RWPE1 (cell line): ENCODE results near the gene CD2.

ENCODE experiments used
- CTCF ChIA-PET: fragments of 350-600 bp; sonication (Branson Sonifier 250); formaldehyde crosslinking; extraction: SDS; loops from one replicate; lab custom pipeline; 2021; lab: Yijun Ruan, JAX
- POLR2A ChIA-PET: fragments of 400-600 bp; formaldehyde crosslinking; extraction: SDS; loops from one replicate; lab custom pipeline; 2020; ENCODE audit warnings: antibody characterized with exemption; ENCODE audit not compliant: low non-redundant PET; lab: Yijun Ruan, JAX
- DNase-seq: peaks from one replicate; pipeline ENCODE4 v3.0.0; 2012; ENCODE audit warnings: low spot score
- H3K27ac ChIP-seq: fragments of 450-650 bp; 2 replicates; pipeline ENCODE4 v1.5.1; 2017
- TF ChIP-seq, protein P1 (sequence below): fragments of 450-650 bp; conservative IDR thresholded peaks from 2 replicates; pipeline ENCODE4 v1.5.1; 2017; ENCODE audit warnings: low read depth, mild to moderate bottlenecking

Gene CD2, protein sequence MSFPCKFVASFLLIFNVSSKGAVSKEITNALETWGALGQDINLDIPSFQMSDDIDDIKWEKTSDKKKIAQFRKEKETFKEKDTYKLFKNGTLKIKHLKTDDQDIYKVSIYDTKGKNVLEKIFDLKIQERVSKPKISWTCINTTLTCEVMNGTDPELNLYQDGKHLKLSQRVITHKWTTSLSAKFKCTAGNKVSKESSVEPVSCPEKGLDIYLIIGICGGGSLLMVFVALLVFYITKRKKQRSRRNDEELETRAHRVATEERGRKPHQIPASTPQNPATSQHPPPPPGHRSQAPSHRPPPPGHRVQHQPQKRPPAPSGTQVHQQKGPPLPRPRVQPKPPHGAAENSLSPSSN

DNA sequence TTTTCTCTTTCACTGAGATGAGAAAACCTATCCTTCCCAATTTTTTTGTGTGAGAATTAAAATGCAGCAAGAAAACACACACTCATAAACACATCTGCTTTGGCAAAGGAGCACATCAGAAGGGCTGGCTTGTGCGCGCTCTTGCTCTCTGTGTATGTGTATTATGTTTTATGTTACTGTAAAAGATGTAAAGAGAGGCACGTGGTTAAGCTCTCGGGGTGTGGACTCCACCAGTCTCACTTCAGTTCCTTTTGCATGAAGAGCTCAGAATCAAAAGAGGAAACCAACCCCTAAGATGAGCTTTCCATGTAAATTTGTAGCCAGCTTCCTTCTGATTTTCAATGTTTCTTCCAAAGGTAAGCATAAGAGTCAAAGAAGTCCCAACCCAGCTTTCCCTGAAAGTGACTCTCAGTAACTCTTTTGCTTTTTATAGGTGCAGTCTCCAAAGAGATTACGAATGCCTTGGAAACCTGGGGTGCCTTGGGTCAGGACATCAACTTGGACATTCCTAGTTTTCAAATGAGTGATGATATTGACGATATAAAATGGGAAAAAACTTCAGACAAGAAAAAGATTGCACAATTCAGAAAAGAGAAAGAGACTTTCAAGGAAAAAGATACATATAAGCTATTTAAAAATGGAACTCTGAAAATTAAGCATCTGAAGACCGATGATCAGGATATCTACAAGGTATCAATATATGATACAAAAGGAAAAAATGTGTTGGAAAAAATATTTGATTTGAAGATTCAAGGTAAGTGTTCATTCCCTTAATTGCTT, at the start of gene CD2:
TSS of gene CD2 (plus strand) at position 233 of the 780 bp plus-strand sequence. CDS start at position 296, 63 bp downstream.
- no peak for DNase-seq
- POLR2A ChIA-PET, result no interaction called here
- CTCF ChIA-PET, result interaction anchor here (0.7 to 1.2 kb wide), 2 partner anchors 9 to 17 kb away, joined by 3 read pairs; no protein-coding TSS in a partner anchor
- H3K27ac ChIP-seq, result no peak within 1 kb of the TSS
- TF ChIP-seq, protein P1, sequence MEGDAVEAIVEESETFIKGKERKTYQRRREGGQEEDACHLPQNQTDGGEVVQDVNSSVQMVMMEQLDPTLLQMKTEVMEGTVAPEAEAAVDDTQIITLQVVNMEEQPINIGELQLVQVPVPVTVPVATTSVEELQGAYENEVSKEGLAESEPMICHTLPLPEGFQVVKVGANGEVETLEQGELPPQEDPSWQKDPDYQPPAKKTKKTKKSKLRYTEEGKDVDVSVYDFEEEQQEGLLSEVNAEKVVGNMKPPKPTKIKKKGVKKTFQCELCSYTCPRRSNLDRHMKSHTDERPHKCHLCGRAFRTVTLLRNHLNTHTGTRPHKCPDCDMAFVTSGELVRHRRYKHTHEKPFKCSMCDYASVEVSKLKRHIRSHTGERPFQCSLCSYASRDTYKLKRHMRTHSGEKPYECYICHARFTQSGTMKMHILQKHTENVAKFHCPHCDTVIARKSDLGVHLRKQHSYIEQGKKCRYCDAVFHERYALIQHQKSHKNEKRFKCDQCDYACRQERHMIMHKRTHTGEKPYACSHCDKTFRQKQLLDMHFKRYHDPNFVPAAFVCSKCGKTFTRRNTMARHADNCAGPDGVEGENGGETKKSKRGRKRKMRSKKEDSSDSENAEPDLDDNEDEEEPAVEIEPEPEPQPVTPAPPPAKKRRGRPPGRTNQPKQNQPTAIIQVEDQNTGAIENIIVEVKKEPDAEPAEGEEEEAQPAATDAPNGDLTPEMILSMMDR, result no peak

DNA sequence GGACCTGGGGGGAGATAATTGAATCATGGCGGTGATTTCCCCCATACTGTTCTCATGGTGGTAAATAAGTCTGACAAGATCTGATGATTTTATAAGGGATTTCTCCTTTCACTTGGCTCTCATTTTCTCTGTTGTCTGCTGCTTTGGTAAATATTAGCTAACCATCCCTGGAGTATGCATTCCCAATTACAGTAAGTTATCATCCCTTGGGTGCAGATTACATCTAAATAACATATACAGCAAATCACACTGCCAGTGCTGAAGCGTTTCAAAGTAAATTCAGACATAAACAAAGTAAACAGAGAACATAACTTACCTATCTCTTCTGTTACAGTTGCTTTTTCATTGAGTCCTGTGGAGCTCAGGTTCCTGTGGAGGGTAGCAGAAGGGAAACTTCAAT, 48.1 kb upstream of the CD2 start:
- no peak overlapping the region for H3K27ac ChIP-seq
- TF ChIP-seq, protein P1, result no peak
- ChIA-PET CTCF (no interaction called here), POLR2A (no interaction called here)
- no peak for DNase-seq

DNA sequence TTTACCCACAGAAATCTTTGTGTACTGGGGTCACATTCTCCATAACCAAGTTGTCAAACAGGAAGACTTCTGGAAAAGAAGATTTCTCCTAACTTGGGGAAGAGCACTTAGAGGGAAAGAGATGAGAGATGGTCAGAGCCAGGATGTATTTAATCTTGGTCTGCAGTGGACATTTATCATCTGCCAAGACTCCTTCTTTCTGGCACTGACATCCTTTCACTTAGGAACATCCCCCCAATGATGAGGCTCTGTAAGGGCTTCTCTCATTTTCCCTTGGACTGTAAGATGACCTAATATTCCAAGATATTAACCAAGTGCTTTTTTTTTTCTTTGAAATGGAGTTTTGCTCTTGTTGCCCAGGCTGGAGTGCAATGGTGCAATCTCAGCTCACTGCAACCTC, 47.4 kb upstream of the CD2 start:
- TF ChIP-seq, protein P1, result no peak
- CTCF ChIA-PET, result no interaction called here
- POLR2A ChIA-PET, result no interaction called here
- H3K27ac ChIP-seq, result no peak overlapping the region
- DNase-seq, result no peak

DNA sequence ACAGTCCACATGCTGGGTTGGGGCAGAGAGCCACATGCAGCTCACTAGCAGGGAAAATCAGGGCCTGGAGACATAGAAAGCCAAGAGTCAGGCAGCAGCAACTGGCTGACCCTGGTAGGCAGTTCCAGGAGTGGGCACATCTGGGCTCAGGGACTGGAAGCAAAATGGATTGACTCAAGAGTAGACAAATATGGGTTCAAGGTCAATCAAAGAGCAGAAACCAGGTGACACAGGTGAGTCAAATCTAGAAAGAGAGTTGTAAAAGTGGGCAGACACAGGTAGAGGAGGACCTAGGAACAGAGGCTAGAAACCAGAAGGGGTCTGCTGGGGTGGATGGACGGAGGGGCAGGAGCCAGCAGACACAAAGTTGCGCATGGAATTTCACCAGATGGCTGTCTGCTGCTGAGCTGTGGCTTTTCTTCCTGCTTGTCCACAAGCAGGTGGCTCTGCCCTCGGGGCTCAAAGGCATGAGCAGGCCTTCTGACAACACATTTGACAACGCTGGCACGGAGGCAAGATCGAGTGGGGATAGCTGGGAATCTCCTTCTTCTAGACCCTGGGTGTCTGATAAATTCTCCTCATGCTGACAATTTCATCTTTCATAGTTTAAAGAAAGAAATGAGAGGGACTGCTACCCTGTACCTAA, 45.9 kb upstream of the CD2 start:
- H3K27ac ChIP-seq, result no peak overlapping the region
- ChIA-PET CTCF (interaction anchor here (0.6 kb wide), 1 partner anchor 55 kb away, joined by 3 read pairs; no protein-coding TSS in a partner anchor), POLR2A (no interaction called here)
- DNase-seq, result no peak
- TF ChIP-seq, protein P1, result no peak

DNA sequence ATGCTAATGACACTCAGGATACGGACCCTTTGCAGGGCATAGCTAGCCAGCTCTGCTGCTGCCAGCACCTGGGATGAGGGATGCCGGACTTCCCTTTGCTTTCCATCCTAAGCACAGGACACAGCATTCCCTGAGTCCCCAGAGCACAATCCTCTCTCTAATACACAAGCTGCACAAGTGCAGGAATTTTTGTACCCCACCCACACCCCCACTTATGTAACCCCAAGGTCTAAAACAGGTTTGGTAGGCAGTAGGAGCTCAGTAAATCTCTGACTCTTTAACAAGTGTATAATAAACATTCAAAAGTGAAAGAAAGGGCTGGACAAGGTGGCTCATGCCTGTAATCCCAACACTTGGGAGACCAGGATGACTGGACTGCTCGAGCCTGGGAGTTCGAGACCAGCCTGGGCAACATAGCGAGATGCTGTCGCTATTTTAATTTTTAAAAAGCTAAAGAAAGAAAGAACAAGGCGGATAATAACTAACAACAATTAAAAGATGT, 44.5 kb upstream of the CD2 start:
- POLR2A ChIA-PET, result no interaction called here
- H3K27ac ChIP-seq, result no peak overlapping the region
- DNase-seq, result no peak
- TF ChIP-seq, protein P1, result no peak
- CTCF ChIA-PET, result interaction anchor here (0.6 to 0.7 kb wide), 2 partner anchors 15 to 126 kb away, joined by 3 to 4 read pairs; no protein-coding TSS in a partner anchor
